GM21526 (cell line): ENCODE measurements around the gene SPINT1.
"Not testable (repeated sequence)": the region's sequence is repeated elsewhere in the genome, so short reads cannot be mapped to it uniquely, and the experiment has no call there.

ENCODE experiments used
- ATAC-seq: cut with Tn5 transposase; IDR thresholded peaks from one replicate; pipeline ENCODE4 v1.9.1; 2021; ENCODE audit warnings: moderate library complexity; ENCODE audit not compliant: unreplicated experiment, low FRiP score

SPINT1 gene

DNA sequence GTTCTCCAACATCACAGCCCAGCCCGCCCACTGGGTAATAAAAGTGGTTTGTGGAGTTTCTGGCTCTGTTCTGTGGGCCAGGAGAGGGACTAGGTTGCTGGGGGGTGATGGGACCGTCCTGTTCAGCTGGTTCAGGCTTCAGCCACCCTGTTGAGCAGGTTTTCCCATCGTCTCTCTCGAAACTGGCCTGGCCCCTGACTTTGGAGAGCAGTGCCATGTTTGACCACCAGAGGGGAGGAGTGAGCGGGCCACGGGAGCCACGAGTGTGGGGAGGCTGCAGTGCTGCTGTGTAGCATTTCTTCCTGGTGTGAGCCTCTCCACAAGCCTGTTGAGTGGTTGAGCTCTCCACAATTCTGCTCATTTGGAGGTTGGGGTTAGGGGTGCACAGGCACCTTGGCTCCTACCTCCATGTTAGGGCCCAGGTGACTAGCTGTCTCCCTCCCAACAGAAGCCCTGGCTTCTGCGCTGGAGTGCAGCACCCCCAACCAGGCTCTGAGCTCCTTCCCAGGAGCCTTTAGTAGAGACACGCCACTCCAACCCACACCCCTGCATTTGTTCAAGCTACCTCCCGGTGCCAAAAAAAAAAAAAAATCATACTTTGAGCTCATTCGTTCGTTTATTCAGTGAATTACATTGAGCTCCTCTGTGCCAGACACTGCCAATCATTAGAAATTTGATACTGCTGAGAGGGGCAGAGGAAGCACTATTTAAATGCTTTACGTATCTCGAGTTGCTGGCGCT is 13.9 kb downstream of the SPINT1 start:
- no peak for ATAC-seq

DNA sequence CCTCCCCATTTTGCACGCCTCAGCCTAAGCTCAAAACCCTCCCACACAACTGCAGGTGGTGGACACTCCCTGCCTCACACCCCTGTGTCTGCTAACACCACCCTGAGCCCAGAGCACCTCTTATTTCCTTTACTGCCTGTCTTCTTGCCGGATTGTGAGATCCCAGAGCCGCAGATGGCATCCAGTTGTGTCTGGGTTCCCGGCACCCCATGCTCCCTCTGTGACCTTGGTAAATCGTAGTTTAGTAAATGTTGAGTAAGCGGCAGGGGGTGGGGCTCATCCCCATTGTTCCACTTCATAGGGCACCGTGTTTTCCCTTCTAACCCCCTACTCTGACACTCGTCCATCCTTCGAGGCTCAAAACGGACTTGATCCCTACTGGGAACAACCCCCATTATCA is 14.9 kb downstream of the SPINT1 start:
- ATAC-seq, result no peak

DNA sequence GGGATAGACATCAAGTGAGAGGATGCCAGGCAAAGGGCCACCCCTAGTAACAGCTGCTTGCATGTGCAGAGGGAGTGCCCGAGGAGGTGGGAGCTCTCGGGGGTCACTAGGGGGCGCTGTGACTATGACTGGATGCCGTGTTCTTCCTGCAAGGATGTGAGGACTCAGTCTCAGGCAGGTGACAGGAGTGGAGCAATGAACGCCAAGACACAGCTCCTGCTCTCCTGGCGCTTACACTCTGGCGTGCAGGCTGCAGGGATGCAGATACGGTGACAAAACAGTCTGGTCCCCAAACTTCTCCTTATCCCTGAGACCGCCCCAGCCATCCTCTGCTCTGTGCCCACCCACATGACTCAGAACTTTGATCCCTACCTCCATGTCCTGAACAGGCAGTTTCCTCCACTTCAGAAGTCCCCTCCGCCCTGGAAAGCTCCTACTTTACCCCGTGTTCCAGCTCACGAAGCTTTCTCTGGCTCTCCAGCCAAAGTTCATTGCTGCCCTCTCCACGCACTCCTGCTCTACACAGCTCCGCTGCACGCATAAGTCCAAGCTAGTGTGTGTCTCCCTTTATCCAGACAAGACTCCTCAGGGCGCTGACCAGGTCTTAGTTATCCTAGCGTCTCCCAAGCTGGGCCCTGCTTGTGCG is 15.5 kb downstream of the SPINT1 start:
- ATAC-seq, result no peak

DNA sequence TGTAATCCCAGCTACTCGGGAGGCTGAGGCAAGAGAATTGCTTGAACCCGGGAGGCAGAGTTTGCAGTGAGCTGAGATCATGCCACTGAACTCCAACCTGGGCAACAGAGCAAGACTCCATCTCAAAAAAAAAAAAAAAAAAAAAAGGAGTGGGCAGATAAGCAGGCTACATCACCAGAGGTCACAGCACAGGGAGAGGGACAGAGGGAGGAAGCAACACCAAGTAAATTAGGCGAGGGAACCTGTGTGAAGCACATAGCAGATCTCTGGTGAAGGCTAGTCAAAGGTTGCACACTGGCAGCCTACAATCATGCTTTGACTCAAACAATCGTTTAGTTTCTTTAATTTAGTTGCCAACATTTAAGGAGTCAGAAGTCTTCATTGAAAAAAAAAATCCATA is 17.3 kb downstream of the SPINT1 start:
- not testable (repeated sequence) for ATAC-seq

DNA sequence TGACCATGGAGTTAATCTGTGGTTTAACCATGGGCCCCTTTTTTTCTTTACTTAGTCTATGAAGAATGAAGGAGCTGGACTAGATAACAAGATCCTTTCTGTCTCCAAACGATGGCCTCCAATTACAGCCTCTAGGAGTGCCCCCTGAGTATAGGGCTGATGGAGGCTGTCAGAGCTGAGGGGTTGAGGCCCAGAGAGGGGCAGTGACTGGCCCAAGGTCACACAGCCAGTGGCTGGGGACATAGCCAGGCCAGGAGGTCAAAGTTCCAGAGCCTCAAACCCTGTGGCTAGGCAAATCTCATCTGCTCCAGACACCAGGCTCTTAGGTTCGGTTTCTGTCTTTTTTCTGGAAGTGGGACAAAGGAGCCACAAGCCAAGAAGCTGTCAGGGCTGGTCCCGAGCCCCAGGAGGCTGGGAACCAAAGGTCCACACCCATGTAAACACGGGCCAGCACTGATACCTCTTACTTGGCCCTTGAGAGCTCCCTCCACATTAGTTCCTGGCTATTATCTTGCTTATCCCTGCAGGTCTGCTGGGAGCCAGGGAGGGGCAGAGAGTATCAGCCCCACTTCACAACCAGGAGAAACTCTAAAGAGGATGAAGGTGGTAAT is 19.9 kb downstream of the SPINT1 start:
- no peak for ATAC-seq

DNA sequence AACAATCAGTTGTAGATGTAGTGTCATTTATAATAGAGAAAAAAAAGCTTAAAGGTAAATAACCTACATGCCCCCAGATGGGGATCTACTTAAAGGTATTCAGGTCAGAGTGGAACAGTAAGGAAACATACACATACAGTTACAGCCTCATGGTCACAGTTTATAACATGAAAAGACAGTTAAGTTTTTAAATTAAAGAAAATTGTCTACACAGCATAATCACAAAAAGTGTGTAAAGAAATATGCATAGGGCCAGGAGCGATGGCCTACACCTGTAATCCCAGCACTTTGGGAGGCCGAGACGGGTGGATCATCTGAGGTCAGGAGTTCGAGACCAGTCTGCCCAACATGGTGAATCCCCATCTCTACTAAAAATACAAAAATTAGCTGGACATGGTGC is 23.4 kb downstream of the SPINT1 start:
- ATAC-seq, result no peak

GRCh38 chr15:40869686-40870085 is 25.8 kb downstream of the SPINT1 start:
- no peak for ATAC-seq

- ATAC-seq, result no peak
Observed at GRCh38 chr15:40870716-40871115, 26.9 kb downstream of the SPINT1 start.

DNA sequence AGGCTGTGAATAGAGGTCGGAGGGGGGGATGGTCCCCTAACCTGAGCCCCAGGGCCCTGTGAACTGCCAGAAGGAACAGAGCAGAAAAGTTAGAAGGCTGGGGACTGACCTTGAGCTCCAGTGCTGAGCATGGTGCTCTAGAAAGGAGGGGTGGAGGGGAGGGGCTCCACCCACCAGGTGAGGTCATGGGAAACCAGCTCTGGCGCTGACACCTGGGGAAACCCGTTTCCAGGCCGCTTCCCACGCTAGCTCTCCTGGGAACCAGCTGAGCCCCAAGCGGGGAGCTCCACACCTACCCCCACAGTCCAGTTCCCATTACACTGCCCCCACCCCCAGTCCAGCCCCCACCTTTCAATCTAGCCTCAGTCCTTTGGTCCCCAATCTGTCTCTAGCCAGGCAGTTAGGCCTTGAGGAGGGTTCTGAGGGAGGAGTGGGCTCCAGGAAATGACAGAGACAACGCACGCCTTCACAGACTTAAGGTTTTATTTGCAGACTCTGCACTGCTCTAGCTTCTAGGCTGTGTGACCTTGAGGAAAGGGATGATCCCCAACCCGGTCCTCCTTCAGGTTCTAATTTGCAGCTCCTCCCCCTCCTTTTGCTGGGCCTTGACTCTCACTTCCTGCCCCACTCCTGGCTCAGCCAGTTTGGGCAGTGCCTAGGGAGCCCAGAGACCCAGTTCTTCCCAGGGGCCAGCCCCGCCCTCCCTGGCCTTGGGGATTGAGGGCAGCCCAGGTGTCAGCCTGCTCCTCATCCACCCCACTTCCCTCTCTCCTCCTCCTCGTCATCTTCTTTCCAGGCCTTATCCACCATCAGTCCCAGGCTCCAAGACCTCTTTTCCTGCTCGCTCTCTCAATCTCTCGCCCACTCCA is 28.1 kb downstream of the SPINT1 start:
- ATAC-seq, result no peak

DNA sequence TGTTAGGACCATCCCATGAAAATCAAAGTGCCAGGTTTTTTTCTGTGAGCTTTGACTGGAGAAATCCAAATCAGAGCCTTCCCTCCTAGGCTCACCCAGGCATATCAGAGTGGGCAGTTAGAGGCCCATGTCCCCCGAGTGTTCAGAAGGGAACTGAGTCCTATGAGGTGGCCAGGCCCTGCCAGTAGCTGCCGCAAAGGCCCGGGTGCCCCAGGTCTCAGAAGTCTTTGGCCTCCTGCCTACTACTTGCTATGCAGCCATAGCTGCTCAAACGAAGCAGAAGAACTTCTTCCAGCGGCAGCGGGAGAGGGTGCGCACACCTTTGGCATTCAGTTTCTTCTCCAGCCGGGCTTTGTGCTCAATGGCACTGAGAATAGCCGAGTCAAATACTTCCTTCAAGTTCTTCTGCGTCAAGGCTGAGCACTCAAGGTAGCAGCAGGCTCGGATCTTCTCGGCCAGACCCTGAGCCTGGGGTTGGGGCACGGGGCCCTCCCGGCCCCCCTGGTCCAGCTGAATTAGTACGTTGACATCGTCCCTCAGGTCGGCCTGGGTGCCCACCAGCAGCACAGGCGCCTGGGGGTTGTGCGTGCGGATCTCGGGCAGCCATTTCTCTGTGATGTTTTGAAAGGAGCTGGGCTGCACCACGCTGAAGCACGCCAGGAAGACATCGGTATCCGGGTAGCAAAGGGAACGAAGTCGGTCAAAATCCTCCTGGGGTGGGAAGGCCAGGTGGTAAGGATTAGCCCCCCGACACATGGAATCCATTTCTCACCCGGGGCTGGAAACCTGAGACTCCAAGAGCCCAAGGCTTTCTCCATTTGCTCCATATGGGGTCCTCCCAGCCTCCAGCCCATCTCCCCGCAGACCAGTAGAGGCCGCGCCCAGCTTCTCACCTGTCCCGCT is 29.2 kb downstream of the SPINT1 start:
- no peak for ATAC-seq

- ATAC-seq, result no peak
Observed at GRCh38 chr15:40873694-40874561, 30.1 kb downstream of the SPINT1 start, which contains the start of gene RHOV. TSS of gene RHOV (minus strand) at chr15:40874234. CDS start at chr15:40874139, 95 bp downstream.

GRCh38 chr15:40875991-40876730 is 32.3 kb downstream of the SPINT1 start:
- ATAC-seq, result no peak

- no peak for ATAC-seq
Observed at GRCh38 chr15:40877694-40878093, 33.8 kb downstream of the SPINT1 start.

DNA sequence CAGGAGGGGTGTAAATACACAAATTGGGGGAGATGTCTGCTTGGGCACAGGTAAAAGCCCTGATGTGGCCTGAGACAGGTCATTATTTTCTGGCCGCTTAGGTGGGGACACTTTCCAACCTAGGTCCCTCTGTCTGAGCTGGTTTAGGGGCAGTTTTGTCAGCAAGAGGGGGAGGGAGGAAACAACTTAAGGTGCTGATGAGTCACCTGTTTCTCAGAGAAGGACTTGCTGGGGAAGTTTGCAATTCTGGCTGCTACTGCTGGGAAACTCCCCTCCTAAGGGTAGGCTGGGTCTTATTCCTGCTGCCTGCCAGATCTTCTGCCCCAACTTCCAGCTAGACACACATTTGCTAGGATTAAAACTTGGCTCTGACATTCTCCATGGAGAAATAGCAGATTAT is 34.9 kb downstream of the SPINT1 start:
- ATAC-seq, result no peak

DNA sequence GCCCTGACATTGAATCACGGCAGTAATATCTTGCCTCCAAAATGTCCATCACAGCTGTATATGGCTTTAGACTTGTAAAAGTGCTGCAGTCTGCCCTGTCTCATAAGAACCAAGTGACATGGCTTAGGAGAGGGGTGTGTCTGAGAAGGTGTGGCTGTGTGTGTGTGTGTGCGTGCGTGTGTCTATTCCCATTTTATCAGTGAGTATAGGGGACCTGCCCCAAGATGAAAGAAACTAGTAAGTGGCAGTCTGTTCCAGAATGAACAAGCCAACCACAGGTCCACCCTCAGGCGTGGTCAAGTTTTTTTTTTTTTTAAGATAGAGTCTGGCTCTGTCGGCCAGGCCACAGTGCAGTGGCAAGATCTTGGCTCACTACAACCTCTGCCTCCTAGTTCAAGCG is 35.8 kb downstream of the SPINT1 start:
- ATAC-seq, result no peak

GRCh38 chr15:40881351-40881750 is 37.5 kb downstream of the SPINT1 start:
- ATAC-seq, result no peak

GRCh38 chr15:40886586-40886985 is 42.7 kb downstream of the SPINT1 start:
- ATAC-seq, result no peak

DNA sequence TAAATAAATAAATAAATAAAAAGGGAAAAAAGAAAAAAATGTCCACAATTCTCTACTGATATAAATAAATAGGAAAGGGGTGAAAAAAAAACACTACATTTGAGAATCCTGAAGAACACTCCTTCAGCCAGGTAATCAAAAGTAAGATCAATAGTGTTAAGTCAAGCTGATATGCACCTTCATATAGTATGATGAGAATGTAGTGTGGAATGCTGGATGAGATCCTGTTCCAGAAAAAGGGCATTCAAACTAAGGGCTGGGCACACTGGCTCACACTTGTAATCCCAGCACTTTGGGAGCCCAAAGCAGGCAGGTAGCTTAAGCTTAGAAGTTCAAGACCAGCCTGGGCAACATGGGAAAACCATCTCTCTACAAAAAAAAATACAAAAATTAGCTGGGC is 45.3 kb downstream of the SPINT1 start:
- ATAC-seq, result no peak
